K562 (cell line): ENCODE data around the gene CENPO. TPM values are rescaled to one million over a fixed set of nuclear protein-coding genes. Genes with fewer than 3 reads are reported as not detected.

ENCODE experiments used
- ATAC-seq: fragments of 200-7000 bp; cut with Tn5 transposase; 3 replicates; pipeline ENCODE4 v1.9.1; 2020; ENCODE audit warnings: moderate library complexity
- BruUV-seq: library from RNA; stranded (reverse); fragments of 400-500 nt; replicated peaks from 2 replicates; lab custom pipeline; 2021; lab: Mats Ljungman, UMichigan
- CTCF ChIA-PET: fragments of 300-600 bp; formaldehyde crosslinking; extraction: SDS; loops from one replicate; lab custom pipeline; 2021; ENCODE audit warnings: low intra/inter-chr PET ratio; lab: Yijun Ruan, JAX
- POLR2A ChIA-PET: fragments of 300-600, 350-650 bp; sonication (Branson Sonifier 250); formaldehyde crosslinking; extraction: SDS; loops from one replicate; lab custom pipeline; 2021; ENCODE audit warnings: antibody characterized with exemption, inconsistent platforms; lab: Yijun Ruan, JAX
- DNase-seq, 4 experiments: peaks; one replicate each; pipeline versions ENCODE4 v3.0.0 to v3.0.0-alpha.2; 2011 to 2018; ENCODE audit warnings: low spot score in 3 of 4, mixed read lengths in 3 of 4; ENCODE audit errors: extremely low read depth in 1 of 4
- FAIRE-seq: peaks from 2 replicates; lab custom pipeline; 2011; peaks lifted over from hg19 to GRCh38; lab: Jason Lieb, UNC
- H2AFZ ChIP-seq: 2 replicates; pipeline ENCODE4 v1.6.0; 2011; ENCODE audit warnings: low read depth, low read length, control low read depth, inconsistent platforms
- H3K27ac ChIP-seq: fragments of 200-600 bp; 3 replicates; pipeline ENCODE4 v1.8.0; 2011; ENCODE audit warnings: low read depth, mild to moderate bottlenecking, control low read depth, inconsistent platforms, low read length, moderate library complexity, mixed read lengths; ENCODE audit errors: extremely low read depth
- H3K27me3 ChIP-seq, 2 experiments: fragments of 300-600 bp in 1 of 2; 2 replicates in 1 of 2; 3 replicates in 1 of 2; pipeline versions ENCODE4 v1.6.0 to v1.8.0; 2011; ENCODE audit warnings: inconsistent platforms in 2 of 2, low read length in 2 of 2, mild to moderate bottlenecking in 1 of 2, mixed read lengths in 1 of 2, moderate library complexity in 1 of 2; ENCODE audit not compliant: control insufficient read depth in 2 of 2, insufficient read depth in 2 of 2
- H3K36me3 ChIP-seq: fragments of 300-600 bp; 3 replicates; pipeline ENCODE4 v1.8.0; 2011; ENCODE audit warnings: mild to moderate bottlenecking, low read length, inconsistent platforms; ENCODE audit not compliant: control insufficient read depth, insufficient read depth
- H3K4me1 ChIP-seq, 2 experiments: fragments of 200-600 bp in 1 of 2; replicated peaks in 1 of 2; 2 replicates in 1 of 2; 3 replicates in 1 of 2; pipeline versions ENCODE4 v1.5.1 to v1.8.0; 2011; ENCODE audit warnings: inconsistent platforms in 2 of 2, low read length in 2 of 2, mild to moderate bottlenecking in 1 of 2, mixed read lengths in 1 of 2, moderate library complexity in 1 of 2; ENCODE audit not compliant: control insufficient read depth in 2 of 2, insufficient read depth in 2 of 2
- H3K4me2 ChIP-seq: 2 replicates; pipeline ENCODE4 v1.6.1; 2011; ENCODE audit warnings: low read length, control low read depth, inconsistent platforms, mixed read lengths; ENCODE audit not compliant: insufficient read depth
- H3K4me3 ChIP-seq: fragments of 200-600 bp; sonication (generic), shearing (Covaris generic); 2 replicates; pipeline ENCODE4 v1.5.1; 2016; ENCODE audit warnings: control low read depth, inconsistent platforms
- H3K79me2 ChIP-seq: fragments of 200-600 bp; 3 replicates; pipeline ENCODE4 v1.8.0; 2011; ENCODE audit warnings: low read length, inconsistent platforms; ENCODE audit not compliant: control insufficient read depth, insufficient read depth
- H3K9ac ChIP-seq, 2 experiments: 2 replicates each; pipeline versions ENCODE4 v1.6.0 to v1.6.1; 2011; ENCODE audit warnings: low read depth in 2 of 2, low read length in 2 of 2, control low read depth in 1 of 2, inconsistent platforms in 1 of 2, mild to moderate bottlenecking in 1 of 2, mixed read lengths in 1 of 2; ENCODE audit not compliant: insufficient read depth in 1 of 2
- H3K9me1 ChIP-seq: one replicate; pipeline ENCODE4 v1.6.0; 2011; ENCODE audit warnings: inconsistent platforms, mild to moderate bottlenecking, low read length, moderate library complexity; ENCODE audit not compliant: control insufficient read depth, insufficient read depth
- H3K9me3 ChIP-seq: replicated peaks from 2 replicates; pipeline ENCODE4 v1.5.1; 2011; ENCODE audit warnings: low read depth, low read length, inconsistent platforms; ENCODE audit not compliant: control insufficient read depth, insufficient read depth
- H4K20me1 ChIP-seq: replicated peaks from 2 replicates; pipeline ENCODE4 v1.6.1; 2011; ENCODE audit warnings: low read length, inconsistent platforms, mixed read lengths; ENCODE audit not compliant: control insufficient read depth, insufficient read depth
- KDM1A ChIP-seq, 2 experiments: fragments of 450-650 bp; IDR thresholded peaks; 2 replicates each; pipeline ENCODE4 v1.6.1; 2016; ENCODE audit warnings: mild to moderate bottlenecking in 2 of 2
- KLF16 ChIP-seq: IDR thresholded peaks from 2 replicates; pipeline ENCODE4 v1.6.1; 2016; ENCODE audit warnings: antibody characterized with exemption
- NR2C1 ChIP-seq, 2 experiments: fragments of 450-650 bp; IDR thresholded peaks; 2 replicates each; pipeline ENCODE4 v1.6.1; 2017; ENCODE audit warnings: mild to moderate bottlenecking in 2 of 2, antibody characterized with exemption in 1 of 2, inconsistent platforms in 1 of 2, missing compliant biosample characterization in 1 of 2, missing genetic modification characterization in 1 of 2
- POLR2AphosphoS2 ChIP-seq: IDR thresholded peaks from 2 replicates; pipeline ENCODE4 v1.6.1; 2012; ENCODE audit warnings: low read length, improper control_type of control experiment
- RCOR1 ChIP-seq, 2 experiments: IDR thresholded peaks; 2 replicates each; pipeline ENCODE4 v1.6.1; 2012; ENCODE audit warnings: low read depth in 2 of 2, low read length in 2 of 2, borderline replicate concordance in 1 of 2, improper control_type of control experiment in 1 of 2
- SMARCA4 ChIP-seq: fragments of 450-650 bp; IDR thresholded peaks from 2 replicates; pipeline ENCODE4 v1.6.1; 2016
- SRF ChIP-seq, 2 experiments: fragments of 250-450, 450-650 bp in 1 of 2; sonication (Bioruptor Pico) in 1 of 2; sonication (generic) in 1 of 2; formaldehyde crosslinking; IDR thresholded peaks; 2 replicates each; pipeline versions ENCODE4 v1.5.0 to v1.5.1; 2020 to 2022; ENCODE audit warnings: mild to moderate bottlenecking in 1 of 2, missing genetic modification reagents in 1 of 2
- SRSF7 ChIP-seq: fragments of 200-400 bp; formaldehyde crosslinking; optimal IDR thresholded peaks from 2 replicates; pipeline ENCODE3; 2017; ENCODE audit warnings: mild to moderate bottlenecking, low read depth, low read length
- ZNF780A ChIP-seq: fragments of 250-450 bp; sonication (Bioruptor Pico); IDR thresholded peaks from 2 replicates; pipeline ENCODE4 v1.5.0; 2021; ENCODE audit warnings: mild to moderate bottlenecking
- WGBS: fragments of 100-300 bp; shearing (Covaris generic); methylation state at CpG from one replicate; pipeline ENCODE4 v1.1.6; 2016; ENCODE audit warnings: low coverage, mixed read lengths; ENCODE audit not compliant: insufficient coverage; ENCODE audit errors: missing lambda C conversion rate; 5-methylcytosine and 5-hydroxymethylcytosine counted together
- in situ Hi-C: fragments of 300-500 bp; cut with MboI; formaldehyde crosslinking; loops from 4 replicates; pipeline ENCODE4 v1.15.0; 2018; ENCODE audit warnings: inconsistent platforms, mixed read lengths
- intact Hi-C: fragments of 100-400 bp; cut with micrococcal nuclease; formaldehyde crosslinking; loops from 2 replicates; pipeline ENCODE4 v1.14.2; 2022
- polyA plus RNA-seq, 8 experiments: library from polyadenylated mRNA; depleted of rRNA in 4 of 8; stranded (reverse) in 5 of 8; unstranded in 3 of 8; fragments of >200 nt; fragmentation: Nextera tagmentation in 2 of 8; fragmentation: Illumina TruSeq in 1 of 8; extraction: Ambion mirVana in 2 of 8; extraction: Trizol in 1 of 8; gene quantifications; 2 replicates each; pipeline versions ENCODE4 v1.2.1 to v1.2.3, GENCODE V29; 2011 to 2014; ENCODE audit warnings: inconsistent platforms in 1 of 8, missing spikeins in 1 of 8
- total RNA-seq, 7 experiments: library from RNA; depleted of rRNA in 6 of 7; stranded (reverse); fragments of >200 nt in 6 of 7; fragmentation: Illumina TruSeq in 2 of 7; extraction: Trizol in 2 of 7; gene quantifications; 2 replicates each; pipeline versions ENCODE4 v1.2.1 to v1.2.3, GENCODE V29; 2011 to 2021; ENCODE audit warnings: low replicate concordance in 1 of 7
- TF ChIP-seq, protein P1 (sequence below), 2 experiments: fragments of 450-650 bp; IDR thresholded peaks; 2 replicates each; pipeline ENCODE4 v1.6.1; 2018; ENCODE audit warnings: mild to moderate bottlenecking in 2 of 2, low read depth in 1 of 2; ENCODE audit not compliant: partially characterized antibody in 2 of 2
- TF ChIP-seq, protein P2 (sequence below), 2 experiments: fragments of 150-350 bp in 1 of 2; IDR thresholded peaks; 2 replicates each; pipeline ENCODE4 v1.6.1; 2012 to 2016; ENCODE audit warnings: low read depth in 2 of 2, low read length in 2 of 2, mild to moderate bottlenecking in 1 of 2, moderate library complexity in 1 of 2
- TF ChIP-seq, protein P3 (sequence below): sonication (generic); IDR thresholded peaks from 2 replicates; pipeline ENCODE4 v1.6.1; 2016

The CENPO gene
- total and polyA plus RNA-seq, 9 of the 15 experiments (the other 6 are each of a cell fraction or from before 2014, with no cell fraction given), result 30.6 to 59.4 (median 38.9) TPM

DNA sequence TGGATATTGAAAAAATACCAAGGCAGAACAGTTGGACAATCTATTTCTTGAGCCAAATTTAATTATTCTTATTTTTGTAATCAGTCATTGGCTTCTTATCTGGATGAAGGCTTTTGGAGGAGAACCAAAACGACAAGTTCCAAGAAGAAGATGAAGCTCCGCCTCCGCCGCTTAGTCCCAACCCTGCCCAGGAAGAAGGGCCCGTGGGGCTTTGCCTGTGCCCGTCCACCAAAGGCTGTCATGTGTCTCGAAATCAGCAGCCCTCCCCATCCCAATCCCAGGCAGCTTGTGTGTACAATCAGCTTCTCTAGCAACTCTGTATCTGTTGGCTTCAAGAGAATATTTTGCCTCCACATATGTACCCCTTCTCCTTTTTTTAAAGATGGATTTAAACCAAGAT, 24.6 kb upstream of the CENPO start (continued):
- TF ChIP-seq, protein P1, sequence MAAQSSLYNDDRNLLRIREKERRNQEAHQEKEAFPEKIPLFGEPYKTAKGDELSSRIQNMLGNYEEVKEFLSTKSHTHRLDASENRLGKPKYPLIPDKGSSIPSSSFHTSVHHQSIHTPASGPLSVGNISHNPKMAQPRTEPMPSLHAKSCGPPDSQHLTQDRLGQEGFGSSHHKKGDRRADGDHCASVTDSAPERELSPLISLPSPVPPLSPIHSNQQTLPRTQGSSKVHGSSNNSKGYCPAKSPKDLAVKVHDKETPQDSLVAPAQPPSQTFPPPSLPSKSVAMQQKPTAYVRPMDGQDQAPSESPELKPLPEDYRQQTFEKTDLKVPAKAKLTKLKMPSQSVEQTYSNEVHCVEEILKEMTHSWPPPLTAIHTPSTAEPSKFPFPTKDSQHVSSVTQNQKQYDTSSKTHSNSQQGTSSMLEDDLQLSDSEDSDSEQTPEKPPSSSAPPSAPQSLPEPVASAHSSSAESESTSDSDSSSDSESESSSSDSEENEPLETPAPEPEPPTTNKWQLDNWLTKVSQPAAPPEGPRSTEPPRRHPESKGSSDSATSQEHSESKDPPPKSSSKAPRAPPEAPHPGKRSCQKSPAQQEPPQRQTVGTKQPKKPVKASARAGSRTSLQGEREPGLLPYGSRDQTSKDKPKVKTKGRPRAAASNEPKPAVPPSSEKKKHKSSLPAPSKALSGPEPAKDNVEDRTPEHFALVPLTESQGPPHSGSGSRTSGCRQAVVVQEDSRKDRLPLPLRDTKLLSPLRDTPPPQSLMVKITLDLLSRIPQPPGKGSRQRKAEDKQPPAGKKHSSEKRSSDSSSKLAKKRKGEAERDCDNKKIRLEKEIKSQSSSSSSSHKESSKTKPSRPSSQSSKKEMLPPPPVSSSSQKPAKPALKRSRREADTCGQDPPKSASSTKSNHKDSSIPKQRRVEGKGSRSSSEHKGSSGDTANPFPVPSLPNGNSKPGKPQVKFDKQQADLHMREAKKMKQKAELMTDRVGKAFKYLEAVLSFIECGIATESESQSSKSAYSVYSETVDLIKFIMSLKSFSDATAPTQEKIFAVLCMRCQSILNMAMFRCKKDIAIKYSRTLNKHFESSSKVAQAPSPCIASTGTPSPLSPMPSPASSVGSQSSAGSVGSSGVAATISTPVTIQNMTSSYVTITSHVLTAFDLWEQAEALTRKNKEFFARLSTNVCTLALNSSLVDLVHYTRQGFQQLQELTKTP (IDR thresholded peaks at IDR 0.05; ENCODE audit: low read depth in 1 of 2, partially characterized antibody in 2 of 2), result no peak
- TF ChIP-seq SMARCA4 (no peak), KLF16 (no peak)

DNA sequence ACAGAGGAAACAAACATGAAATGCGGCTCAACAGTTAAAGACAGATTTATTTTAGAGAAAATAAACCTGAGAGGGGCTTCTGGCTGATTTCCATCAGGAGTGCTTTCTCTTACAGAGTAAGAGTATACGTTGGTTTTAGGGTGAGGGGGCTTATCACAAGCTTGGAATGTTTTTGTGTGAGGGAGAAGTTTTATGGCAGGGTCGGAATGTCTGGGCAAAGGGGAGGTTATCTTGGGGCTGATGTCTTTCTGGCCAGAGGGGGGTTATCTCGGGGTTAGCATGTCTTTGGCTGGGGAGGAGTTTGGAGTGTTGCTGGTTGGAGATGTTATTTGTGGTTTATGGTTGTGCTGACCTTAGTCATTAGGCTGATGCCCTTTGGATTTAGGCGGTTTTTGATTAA, 22.2 kb upstream of the CENPO start:
- ChIA-PET POLR2A (no interaction called here), CTCF (no interaction called here)
- in situ Hi-C loops (no loop called here), intact Hi-C loops (no loop called here)
- Histone ChIP-seq H3K9me1 (no peaks in the 10 kb centered on the region), H3K9me3 (no peaks in the 10 kb centered on the region; the same call in 1 of the 2 replicates), H3K27ac (no peak overlapping the region), H3K79me2 (no peaks in the 10 kb centered on the region), H3K9ac (no peak overlapping the region), H2AFZ (no peak overlapping the region), H3K36me3 (peaks cover 10% of the 10 kb centered on the region; the same call in 1 of the 3 replicates), H3K4me1 (peaks cover 0 to 7% of the 10 kb centered on the region in 2 experiments; a peak in 2 of 5 replicates), H4K20me1 (no peaks in the 10 kb centered on the region), H3K4me3 (no peak overlapping the region), H3K27me3 (no peaks in the 10 kb centered on the region; a peak in 1 of 5 replicates), H3K4me2 (no peak overlapping the region)
- no TSS peak for BruUV-seq
- peak; percentile 86 for FAIRE-seq
- peak in 2 of 4 experiments; percentile 27 to 40 for DNase-seq
- ATAC-seq, result peak; percentile 64
- WGBS, result 10% methylated on average over 5 of the region's 5 CpGs
- 0 out of 4 replicates have a peak, but pooled peaks of 1 of the 2 experiments have one; percentile 17 for TF ChIP-seq RCOR1 (IDR thresholded peaks at IDR 0.05; ENCODE audit: borderline replicate concordance in 1 of 2, low read depth in 2 of 2, low read length in 2 of 2)
- TF ChIP-seq SRSF7, result no peak
- TF ChIP-seq KDM1A (IDR thresholded peaks at IDR 0.05), result peak; percentile 58 to 67
- TF ChIP-seq, protein P2, sequence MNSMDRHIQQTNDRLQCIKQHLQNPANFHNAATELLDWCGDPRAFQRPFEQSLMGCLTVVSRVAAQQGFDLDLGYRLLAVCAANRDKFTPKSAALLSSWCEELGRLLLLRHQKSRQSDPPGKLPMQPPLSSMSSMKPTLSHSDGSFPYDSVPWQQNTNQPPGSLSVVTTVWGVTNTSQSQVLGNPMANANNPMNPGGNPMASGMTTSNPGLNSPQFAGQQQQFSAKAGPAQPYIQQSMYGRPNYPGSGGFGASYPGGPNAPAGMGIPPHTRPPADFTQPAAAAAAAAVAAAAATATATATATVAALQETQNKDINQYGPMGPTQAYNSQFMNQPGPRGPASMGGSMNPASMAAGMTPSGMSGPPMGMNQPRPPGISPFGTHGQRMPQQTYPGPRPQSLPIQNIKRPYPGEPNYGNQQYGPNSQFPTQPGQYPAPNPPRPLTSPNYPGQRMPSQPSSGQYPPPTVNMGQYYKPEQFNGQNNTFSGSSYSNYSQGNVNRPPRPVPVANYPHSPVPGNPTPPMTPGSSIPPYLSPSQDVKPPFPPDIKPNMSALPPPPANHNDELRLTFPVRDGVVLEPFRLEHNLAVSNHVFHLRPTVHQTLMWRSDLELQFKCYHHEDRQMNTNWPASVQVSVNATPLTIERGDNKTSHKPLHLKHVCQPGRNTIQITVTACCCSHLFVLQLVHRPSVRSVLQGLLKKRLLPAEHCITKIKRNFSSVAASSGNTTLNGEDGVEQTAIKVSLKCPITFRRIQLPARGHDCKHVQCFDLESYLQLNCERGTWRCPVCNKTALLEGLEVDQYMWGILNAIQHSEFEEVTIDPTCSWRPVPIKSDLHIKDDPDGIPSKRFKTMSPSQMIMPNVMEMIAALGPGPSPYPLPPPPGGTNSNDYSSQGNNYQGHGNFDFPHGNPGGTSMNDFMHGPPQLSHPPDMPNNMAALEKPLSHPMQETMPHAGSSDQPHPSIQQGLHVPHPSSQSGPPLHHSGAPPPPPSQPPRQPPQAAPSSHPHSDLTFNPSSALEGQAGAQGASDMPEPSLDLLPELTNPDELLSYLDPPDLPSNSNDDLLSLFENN (IDR thresholded peaks at IDR 0.05; ENCODE audit: low read depth in 2 of 2, low read length in 2 of 2), result no peak
- TF ChIP-seq, protein P3, sequence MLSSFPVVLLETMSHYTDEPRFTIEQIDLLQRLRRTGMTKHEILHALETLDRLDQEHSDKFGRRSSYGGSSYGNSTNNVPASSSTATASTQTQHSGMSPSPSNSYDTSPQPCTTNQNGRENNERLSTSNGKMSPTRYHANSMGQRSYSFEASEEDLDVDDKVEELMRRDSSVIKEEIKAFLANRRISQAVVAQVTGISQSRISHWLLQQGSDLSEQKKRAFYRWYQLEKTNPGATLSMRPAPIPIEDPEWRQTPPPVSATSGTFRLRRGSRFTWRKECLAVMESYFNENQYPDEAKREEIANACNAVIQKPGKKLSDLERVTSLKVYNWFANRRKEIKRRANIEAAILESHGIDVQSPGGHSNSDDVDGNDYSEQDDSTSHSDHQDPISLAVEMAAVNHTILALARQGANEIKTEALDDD, result 0 out of 2 replicates have a peak, but pooled peaks have one; percentile 16
- TF ChIP-seq ZNF780A (CRISPR knock-in tag), result no peak
- no peak for TF ChIP-seq SRF (CRISPR knock-in tag; IDR thresholded peaks at IDR 0.05)
- TF ChIP-seq NR2C1 (IDR thresholded peaks at IDR 0.05), result no peak
- TF ChIP-seq NR2C1 (tag; IDR thresholded peaks at IDR 0.05), result peak; percentile 43; the same call in 1 of the 2 replicates
- 0 out of 2 replicates have a peak, but pooled peaks have one; percentile 53 for TF ChIP-seq POLR2AphosphoS2
